Endometrium (tissue), 2 donors: ENCODE data around the gene KRTAP5-6.

Experiments
- FAIRE-seq: peaks from 2 replicates; lab custom pipeline; 2012; peaks lifted over from hg19 to GRCh38; lab: Jason Lieb, UNC
- donor health status: control.
- donor health status: control.

Gene KRTAP5-6

DNA sequence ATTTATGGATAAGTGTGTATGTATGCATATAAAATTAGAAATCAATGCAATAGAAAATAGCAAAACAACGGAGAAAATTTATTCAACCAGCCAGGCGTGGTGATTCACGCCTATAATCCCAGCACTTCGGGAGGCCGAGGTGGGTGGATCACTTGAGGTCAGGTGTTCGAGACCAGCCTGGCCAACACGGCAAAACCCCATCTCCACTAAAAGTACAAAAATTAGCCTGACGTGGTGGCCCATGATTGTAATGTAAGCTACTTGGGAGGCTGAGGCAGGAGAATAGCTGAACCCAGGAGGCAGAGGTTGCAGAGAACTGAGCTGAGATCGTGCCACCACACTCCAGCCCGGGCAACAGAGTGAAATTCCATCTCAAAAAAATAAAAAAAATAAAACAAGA lies 5.5 kb downstream of the KRTAP5-6 start:
- no peak for FAIRE-seq

DNA sequence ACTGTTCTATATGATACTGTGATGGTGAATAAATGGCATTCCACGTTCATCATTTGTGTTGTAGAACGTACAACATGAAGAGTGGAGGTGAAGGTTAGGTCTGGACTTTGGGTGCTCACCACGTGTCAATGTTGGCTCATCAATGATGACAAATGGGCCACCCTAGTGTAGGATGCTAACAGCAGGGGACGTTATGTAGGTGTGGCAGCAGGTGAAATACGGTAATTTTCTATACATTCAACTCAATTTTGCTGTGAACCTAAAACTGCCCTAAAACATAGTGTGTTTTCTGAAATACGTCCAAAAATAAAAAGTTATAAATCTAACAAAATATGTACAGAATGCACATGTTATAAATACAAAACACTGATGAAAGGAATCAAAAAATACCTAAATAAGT lies 6.2 kb downstream of the KRTAP5-6 start:
- no peak for FAIRE-seq

DNA sequence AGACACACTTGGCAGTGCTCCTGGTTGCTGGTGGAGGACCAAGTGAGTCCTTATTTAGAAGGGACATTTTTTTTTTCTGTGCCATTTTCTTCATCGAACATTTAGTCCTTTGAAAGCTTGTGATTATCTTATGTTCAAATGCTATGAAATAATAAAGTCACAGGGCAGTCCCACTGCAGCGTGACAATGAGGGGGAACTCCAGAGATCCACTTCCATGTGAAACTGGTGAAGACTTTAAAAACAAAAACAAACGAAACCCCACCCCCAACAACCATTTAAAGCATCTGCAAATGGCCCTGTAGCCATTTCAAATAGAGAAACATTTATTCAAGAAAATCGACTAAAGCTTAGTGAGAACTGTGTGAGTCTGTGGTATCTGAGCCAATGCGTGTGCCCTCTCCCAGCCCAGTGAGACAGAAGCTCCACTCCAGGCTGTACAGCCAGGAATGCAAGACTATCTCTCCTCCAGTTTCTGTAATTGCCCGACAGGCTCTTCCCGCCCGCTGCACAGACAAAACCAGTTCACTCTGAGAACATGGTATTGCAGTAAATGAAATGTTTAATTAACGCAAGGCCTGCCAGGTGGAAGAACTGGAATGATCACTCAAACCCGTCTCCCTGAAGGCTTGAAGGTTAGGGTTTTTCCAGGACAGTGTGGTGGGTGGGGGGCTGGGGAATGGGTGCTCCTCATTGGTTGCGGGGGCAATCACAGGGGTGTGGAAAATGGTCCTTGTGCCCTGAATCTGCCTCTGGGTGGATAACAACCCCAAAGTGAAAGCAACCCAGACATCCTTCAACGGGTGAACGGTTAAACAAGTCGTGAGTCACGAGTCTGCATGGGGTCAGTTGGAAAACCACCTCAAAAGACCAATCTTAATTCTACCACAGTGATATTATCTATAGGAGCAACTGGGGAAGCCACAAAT lies 8.4 kb downstream of the KRTAP5-6 start:
- FAIRE-seq = no peak

DNA sequence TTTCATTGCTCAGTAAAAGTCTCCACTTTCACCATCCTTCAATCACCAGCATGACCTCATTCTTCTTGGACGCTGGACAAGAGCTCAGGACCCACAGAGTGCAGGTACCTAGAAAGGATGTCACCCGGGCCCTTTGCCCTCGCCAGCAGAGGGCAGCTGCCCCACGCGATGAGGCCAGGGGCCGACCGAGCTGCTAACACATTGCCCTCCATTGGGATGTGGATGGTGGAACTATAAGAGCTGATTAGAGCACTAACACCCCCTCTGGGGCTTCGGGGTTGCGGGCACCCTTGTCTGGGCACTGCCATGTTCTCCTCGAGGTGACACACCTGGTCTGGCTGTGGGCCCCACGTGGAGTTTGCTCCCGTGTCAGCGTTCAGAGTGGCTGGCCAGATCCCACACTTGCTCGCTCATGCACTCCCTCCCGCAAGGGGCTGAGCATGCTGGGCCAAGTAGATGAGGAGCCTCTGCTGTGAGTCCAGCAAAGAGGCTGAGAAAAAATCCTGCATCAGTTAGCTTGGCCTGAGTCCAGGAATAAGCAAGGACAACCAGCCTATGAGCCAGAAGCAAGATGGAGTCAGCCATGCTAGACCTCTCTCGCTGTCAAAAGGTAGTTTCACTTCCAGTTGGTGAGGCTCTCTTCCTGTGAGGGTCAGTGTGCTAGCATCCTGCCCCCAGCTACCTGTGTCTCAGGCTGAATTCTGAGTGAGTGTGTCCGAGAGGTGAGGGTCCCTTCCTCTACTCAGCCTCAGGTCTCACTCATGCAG lies 9.8 kb downstream of the KRTAP5-6 start:
- FAIRE-seq = no peak

DNA sequence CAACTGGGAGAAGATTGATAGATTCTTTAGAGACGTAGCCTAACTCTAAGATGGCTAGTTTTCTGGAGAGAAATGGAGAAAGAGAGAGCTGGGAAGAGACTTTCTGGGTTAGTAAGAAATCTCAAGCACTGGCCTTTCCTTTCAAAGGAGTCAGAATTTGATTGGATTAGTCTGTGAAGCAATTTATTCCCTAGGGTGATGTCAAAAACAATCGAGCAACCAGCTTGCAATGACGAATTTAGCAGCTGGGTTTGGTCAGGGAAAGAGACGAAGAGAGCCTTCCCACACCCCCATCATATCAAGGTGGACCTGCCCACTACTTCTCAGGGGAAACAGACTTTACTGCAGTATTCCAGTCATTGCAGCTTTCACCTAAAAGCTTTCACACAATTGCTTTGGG lies 10.8 kb downstream of the KRTAP5-6 start:
- no peak for FAIRE-seq

DNA sequence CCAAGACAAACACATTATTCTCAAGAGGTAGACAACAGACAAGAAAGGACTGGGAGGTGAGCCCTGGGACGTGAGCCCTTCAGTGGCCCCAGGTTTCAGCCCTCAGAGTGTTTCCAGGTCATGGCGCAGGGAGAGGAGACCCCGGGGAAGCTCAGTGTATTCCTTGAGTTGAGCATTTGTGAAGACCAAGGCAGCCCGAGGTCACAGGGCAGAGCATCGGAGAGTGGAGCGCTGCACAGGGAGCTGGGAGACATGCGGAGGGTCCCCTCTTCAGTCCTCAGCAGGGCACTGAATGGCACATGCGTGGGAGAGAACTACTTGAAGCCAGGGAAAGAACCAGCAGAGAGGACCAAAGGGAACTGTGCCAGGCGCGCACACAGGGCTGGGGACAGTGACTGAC lies 11.7 kb downstream of the KRTAP5-6 start:
- no peak for FAIRE-seq

DNA sequence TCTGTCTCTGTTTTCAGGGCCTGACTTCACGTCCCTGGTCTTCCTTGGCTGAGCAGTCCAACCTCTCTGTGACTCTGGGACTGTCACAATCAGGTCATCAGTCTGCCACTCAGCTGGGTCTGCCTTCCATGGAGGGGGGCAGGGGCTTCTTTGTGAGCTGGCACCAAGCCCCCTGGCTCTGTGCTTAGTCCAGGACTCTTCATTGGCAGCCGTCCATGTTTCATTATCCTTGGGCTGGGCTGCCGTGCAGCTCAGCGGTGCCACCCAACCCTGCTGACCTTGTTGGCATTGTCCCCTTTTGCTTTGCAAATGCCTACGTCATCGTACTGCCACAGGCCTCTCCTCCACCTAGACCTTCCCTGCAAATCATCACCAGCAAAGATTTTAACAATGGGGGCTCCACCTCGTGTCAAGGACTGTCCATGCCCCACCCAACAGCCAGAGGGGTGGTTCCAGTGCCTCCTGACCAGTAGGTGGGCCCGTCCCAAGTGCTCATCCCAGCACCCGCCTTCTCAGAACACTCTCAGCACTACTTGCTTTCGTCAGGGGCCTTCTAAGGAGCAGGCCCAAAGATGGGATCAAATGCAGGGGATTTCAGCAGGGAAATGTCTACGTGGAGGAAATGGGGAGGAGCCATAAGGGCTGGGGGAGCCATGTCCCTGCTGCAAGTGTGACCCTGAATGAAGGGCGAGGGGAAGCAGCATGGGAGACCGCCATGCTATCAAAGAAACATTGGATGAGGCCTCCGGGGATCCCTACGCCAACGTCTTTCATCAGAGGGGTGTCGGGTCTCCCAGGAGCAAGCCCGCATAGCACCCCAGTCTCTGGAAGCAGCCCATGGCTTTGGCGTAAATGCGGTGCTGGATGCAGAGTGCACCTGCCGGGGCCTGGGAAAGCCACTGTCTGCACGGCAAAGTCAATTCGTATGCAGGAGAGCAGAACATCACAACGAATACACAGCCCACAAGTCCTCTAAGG lies 18.2 kb downstream of the KRTAP5-6 start:
- no peak for FAIRE-seq

DNA sequence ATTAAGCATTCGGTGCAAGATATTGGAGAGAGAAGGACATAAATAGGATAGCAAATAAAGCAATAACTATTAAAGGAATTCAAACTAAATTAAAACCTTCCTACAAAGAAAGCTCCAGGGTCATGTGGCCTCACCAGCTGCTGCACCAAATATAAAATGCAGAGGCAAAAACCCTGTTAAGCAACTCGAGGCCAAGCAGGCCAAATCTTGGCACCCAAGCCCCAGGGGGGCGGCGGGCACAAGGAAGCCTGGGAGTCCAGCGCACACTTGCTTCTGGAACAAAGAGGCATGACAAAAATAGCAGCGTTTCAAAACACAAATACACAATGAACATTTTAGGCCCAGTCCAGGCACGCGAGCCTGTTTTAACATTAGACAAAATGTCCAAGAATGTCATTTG lies 20.8 kb downstream of the KRTAP5-6 start:
- FAIRE-seq = no peak

DNA sequence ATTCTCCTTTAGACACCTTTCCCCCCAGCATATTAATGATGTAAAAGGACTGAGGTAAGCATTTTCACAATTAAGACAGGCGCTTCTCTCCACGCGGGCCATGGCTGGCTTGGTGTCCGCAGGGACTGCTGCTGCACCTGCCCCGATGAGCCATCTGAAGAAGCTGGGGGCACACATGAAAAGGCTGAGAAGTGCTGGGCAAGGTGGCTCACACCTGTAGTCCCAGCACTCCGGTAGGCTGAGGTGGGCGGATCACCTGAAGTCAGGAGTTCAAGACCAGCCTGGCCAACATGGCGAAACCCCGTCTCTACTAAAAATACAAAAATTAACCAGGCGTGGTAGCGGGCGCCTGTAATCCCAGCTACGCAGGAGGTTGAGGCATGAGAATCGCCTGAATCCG lies 21.3 kb downstream of the KRTAP5-6 start:
- FAIRE-seq = no peak

DNA sequence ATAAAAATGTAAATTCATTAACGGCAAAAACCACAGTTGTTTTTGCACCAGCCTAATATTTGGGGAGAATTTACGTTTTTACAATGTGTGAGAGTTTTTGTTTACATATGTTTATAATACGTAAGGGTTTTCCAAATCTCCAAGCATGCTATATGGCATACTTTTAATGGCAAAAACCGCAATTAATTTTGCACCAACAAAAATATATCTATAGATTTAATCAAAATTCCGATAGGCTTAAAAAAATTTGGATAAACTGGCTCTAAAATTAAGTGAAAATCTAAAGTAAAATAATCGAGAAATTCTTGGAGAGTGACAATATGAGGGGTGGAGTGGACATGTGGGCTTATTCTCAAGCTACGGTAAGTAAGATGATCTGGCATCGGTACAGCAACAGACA lies 22.8 kb downstream of the KRTAP5-6 start:
- FAIRE-seq = no peak

DNA sequence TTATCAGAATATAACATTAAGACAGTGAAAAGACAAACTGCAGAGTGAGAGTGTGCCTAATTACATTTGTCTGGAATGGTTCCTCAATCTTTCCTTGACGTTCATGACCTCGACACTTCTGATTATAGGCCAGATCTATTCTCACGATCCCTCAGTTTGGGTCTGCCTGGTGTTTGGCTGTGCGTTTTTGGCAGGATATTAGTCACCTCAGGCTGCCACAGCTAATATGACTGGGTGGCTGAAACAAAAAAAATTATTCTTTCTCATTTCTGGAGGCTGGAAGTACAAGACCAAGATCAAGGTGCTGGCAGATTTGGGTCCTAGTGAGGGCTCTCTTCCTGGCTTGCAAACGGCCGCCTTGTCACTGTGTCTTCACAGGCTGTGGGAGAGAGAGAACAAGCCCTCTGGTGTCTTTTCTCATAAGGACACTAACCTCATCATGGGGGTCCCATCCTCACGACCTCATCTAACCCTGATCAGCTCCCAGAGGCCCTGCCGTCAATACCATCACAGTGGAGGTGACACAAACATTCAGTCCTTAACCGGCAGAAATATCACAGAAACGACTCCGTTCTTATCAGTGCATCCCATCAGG lies 30.2 kb downstream of the KRTAP5-6 start:
- FAIRE-seq = no peak

DNA sequence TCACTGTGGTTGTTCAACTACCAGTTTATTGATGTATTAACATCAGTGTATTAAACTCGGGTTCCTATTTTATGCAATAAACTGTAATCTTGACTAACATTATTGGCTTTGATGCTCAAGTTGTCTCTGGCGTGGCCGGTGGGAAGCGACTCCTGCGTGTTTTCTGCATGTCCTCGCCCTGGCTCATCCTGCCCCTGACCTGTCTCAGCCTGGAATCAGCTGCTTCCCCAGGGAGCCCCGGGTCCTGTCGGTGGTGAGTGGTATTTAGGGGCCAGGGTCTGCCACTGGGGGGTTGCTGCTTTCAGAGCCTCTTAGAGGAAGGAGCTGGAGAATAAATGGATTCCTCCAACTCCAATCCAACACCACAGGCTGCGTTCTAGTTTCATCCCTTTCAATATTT lies 30.9 kb downstream of the KRTAP5-6 start:
- FAIRE-seq = no peak

DNA sequence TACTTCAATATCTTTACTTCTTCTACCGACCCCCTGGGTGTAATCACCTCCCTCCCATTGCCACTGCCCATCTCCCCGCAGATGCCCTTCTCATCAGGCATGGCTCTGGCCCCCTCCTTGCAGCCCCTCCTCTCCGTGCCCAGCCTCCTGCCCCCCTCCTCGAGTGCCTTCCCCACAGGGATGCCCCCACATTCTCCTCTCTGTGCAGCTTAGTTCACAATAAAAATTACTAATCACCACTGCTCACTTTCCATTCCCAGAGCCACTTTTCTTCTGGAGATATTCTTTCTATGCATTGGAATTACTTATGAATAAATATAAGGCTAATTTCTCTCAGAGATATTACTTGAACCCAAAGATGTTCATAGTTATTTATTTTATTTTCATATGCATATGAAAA lies 31.3 kb downstream of the KRTAP5-6 start:
- no peak for FAIRE-seq

DNA sequence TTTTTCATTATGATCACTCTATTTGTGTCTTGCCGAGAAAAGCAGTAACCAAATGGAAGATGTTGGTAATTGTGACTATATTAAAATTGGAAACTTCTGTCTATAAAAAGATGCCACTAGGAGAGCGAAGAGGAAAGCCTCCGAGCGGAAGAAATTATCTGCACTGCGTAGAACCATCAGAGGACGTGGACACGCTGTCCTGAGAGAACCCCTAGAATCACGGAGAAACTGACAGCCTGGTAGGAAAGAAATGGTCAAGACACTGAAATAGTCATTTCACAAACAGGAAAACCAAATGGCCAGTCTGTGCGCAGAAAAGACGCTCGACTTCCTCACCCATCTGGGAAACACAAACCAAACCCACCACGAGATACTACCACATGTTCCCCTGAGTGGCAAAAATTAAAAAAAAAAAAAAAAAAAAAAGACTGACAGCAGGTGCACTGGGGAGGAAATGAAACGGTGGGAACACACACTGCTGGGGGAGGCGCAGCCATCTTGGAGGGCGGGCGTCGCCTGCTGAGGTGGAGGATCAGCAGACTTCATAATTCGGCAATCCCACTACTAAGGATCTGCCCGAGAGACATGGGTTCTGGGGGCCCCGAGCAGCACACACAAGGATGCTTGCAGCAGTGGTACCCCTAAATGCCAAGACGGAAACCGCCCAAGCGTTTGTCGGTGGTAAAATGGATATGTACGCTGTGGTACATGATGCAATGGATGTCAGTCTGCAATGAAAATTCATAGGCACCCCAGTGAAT lies 32.1 kb downstream of the KRTAP5-6 start:
- FAIRE-seq = no peak

DNA sequence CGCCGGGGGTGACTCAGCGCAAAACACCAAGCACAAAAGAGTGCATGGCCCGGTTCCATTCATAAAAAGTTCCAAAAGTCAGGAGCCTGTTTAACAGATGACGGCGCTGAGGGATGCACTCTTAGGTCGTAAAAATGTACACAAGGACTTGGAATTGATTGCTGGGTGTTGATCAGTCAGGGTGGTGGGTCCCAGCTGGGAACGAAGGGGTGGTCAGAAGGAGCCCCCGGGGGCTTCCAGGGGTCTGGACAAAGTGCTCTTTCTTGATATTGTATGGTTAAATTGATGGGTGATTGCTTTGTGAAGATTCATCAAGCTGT lies 32.7 kb downstream of the KRTAP5-6 start:
- no peak for FAIRE-seq

DNA sequence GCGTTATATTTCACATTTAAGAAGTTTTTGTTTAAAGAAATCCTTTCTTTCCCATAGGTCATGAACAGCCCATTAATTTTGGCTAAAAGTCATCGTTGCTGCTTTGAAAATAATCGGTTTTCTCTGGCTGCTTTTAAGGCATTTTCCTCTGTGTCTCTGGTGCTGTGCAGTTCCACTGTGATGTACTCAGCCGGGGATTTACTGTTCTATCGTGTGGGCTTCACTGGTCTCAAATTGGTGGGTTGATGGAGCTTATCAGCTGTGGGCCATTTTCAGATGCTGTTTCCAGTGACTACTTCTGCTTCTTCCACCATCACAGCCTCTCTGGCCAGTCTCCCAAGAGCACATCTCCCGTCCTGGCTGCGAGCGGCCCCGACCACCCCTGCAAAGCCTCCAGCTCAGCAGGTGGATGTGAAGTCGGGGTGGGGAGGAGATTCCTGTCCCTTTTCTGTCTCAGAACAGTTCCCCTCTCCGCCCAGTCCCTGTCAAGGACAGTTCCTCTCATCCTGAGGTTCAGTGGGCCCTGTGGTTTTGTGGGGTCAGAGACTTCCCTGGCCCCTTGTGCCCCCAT lies 33.1 kb downstream of the KRTAP5-6 start:
- no peak for FAIRE-seq

DNA sequence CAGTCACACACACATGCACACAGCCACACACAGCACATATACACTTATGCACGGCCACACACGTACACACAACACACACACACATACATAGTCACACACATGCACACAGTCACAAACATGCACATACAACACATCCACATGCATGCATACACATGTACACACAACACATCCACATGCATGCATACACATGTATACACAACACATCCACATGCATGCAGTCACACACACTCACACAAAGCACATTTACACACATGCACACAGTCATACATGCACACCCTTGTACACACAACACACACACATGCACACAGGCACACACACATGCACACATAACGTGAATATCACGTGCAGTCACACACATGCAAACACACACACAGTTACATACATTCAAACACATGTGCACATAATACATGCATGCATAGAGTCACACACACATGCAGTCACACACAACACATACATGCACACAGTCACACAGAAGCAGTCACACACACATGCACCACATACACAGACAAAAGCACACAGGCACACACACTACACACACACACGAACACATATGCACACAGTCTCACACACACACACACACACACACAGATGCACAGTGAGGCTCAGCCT lies 34.6 kb downstream of the KRTAP5-6 start:
- no peak for FAIRE-seq

DNA sequence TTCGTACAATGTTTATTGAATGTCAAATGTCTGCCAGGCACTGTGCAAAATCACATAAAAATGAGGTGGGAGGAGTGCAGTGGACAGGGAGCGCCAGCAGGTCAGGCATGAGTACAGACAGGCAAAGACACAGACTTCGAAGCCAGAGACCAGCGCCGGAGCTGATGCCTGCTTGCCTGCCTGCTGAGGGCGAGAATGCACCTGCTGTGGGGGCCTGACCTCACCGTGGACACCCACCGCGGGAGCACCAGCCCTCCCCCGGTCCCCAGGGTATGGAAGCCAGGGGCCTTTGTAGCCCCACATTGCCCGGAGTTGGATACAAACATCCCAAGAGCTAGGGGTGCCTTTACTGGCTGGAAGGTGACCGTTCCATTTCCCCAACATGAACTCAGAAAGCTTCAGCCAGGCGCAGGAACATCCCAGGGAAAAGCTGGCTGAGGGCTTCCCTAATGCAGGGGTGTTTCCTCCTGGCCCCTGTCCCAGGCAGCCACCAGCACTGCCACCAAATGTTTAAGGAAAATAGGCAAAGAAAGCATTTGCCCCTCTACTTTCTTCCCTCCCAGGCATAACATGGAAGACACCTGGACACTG lies 35.5 kb downstream of the KRTAP5-6 start:
- no peak for FAIRE-seq

DNA sequence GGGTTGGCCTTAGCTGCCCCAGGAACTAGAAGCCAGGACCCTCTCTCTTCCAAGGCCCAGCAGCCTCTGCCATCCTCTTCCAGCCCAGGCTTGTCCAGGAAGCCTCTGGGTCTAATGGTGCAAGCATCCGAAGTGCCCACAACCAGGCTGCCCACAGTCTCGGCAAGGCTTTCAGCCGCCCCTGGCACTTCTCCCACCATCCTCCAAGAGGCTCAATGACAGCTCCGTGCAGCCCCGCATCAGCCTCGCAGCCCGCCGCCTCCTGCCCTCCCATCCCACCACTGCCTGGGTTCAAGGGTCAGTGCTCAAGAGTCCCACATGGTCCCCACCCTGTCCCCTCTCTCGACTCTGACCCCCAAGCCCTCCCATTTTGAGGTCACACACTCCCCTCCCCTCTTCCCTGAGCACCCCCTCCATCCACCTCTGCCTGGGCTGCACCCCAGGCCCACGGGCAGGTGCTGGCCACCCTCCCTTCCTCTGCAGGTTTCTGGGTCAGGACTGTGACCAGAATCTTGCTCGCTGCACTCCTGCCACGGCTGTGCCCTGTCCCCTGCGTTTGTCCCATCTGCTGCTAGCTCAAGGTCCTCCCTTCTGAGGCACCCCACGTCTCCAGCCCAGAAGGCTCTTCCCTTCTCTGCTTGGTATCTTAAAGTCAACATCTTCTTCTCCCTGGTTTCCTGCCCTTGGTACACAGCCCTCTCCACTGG lies 36.2 kb downstream of the KRTAP5-6 start:
- no peak for FAIRE-seq
